GM12878 (cell line): ENCODE measurements around the gene MEF2D. TPM values are rescaled to one million over a fixed set of nuclear protein-coding genes. Genes with fewer than 3 reads are reported as not detected.

Experiments
- ATAC-seq: fragments of 200-7000 bp; cut with Tn5 transposase; 3 replicates; pipeline ENCODE4 v1.9.1; 2020; ENCODE audit warnings: mild to moderate bottlenecking, moderate library complexity
- BruUV-seq: library from RNA; stranded (reverse); fragments of 400-500 nt; replicated peaks from 2 replicates; lab custom pipeline; 2021; lab: Mats Ljungman, UMichigan
- CTCF ChIA-PET: fragments of 300-600 bp; sonication (Branson Sonifier 250); formaldehyde crosslinking; extraction: SDS; loops from one replicate; lab custom pipeline; 2021; ENCODE audit warnings: inconsistent platforms; lab: Yijun Ruan, JAX
- POLR2A ChIA-PET: fragments of 350-600 bp; formaldehyde crosslinking; extraction: SDS; loops from one replicate; lab custom pipeline; 2021; ENCODE audit warnings: inconsistent platforms; lab: Charles Lee
- RAD21 ChIA-PET: fragments of 300-600 bp; sonication (Branson Sonifier 250); formaldehyde crosslinking; loops from one replicate; lab custom pipeline; 2023; ENCODE audit warnings: antibody characterized with exemption; ENCODE audit not compliant: unreplicated experiment; lab: Charles Lee
- SMC1A ChIA-PET: fragments of 300-600 bp; sonication (Branson Sonifier 250); formaldehyde crosslinking; loops from one replicate; lab custom pipeline; 2023; ENCODE audit not compliant: unreplicated experiment, uncharacterized antibody; lab: Charles Lee
- DNase-seq: peaks from one replicate; pipeline ENCODE4 v3.0.0-alpha.2; 2011; ENCODE audit warnings: low read depth, low spot score
- FAIRE-seq: peaks from 3 replicates; lab custom pipeline; 2011; peaks lifted over from hg19 to GRCh38; lab: Jason Lieb, UNC
- H2AFZ ChIP-seq: 2 replicates; pipeline ENCODE4 v1.6.0; 2011; ENCODE audit warnings: low read depth, low read length, control low read depth; ENCODE audit not compliant: control insufficient read depth
- H3K27ac ChIP-seq: 2 replicates; pipeline ENCODE4 v1.5.1; 2011; ENCODE audit warnings: control low read depth; ENCODE audit not compliant: control insufficient read depth, insufficient read depth
- H3K27me3 ChIP-seq, 2 experiments: replicated peaks in 1 of 2; 2 replicates each; pipeline versions ENCODE4 v1.6.0 to v1.6.1; 2011; ENCODE audit warnings: low read length in 1 of 2; ENCODE audit not compliant: control insufficient read depth in 2 of 2, insufficient read depth in 2 of 2
- H3K36me3 ChIP-seq, 2 experiments: 2 replicates each; pipeline ENCODE4 v1.5.1; 2011; ENCODE audit warnings: low read length in 1 of 2; ENCODE audit not compliant: control insufficient read depth in 2 of 2, insufficient read depth in 2 of 2
- H3K4me1 ChIP-seq: 2 replicates; pipeline ENCODE4 v1.6.1; 2011; ENCODE audit warnings: mild to moderate bottlenecking, low read length, moderate library complexity, mixed read lengths; ENCODE audit not compliant: control insufficient read depth, insufficient read depth
- H3K4me2 ChIP-seq: 2 replicates; pipeline ENCODE4 v1.6.0; 2011; ENCODE audit warnings: control low read depth; ENCODE audit not compliant: control insufficient read depth, insufficient read depth
- H3K4me3 ChIP-seq: fragments of 200-600 bp; sonication (generic); 2 replicates; pipeline ENCODE4 v1.5.1; 2016
- H3K79me2 ChIP-seq: 2 replicates; pipeline ENCODE4 v1.6.0; 2011; ENCODE audit warnings: low read length; ENCODE audit not compliant: control insufficient read depth, insufficient read depth
- H3K9ac ChIP-seq: 2 replicates; pipeline ENCODE4 v1.8.0; 2011; ENCODE audit warnings: low read length, control low read depth, mixed read lengths; ENCODE audit not compliant: control insufficient read depth, insufficient read depth
- H3K9me3 ChIP-seq: replicated peaks from 3 replicates; pipeline ENCODE4 v1.5.1; 2011; ENCODE audit warnings: mild to moderate bottlenecking, low read length; ENCODE audit not compliant: control insufficient read depth, insufficient read depth
- H4K20me1 ChIP-seq: 2 replicates; pipeline ENCODE4 v1.6.0; 2011; ENCODE audit not compliant: control insufficient read depth, insufficient read depth
- BHLHE40 ChIP-seq, 2 experiments: fragments of 450-650 bp in 1 of 2; IDR thresholded peaks; 2 replicates each; pipeline ENCODE4 v1.6.1; 2011 to 2017; ENCODE audit warnings: low read depth in 2 of 2, borderline replicate concordance in 1 of 2, improper control_type of control experiment in 1 of 2, low read length in 1 of 2, mild to moderate bottlenecking in 1 of 2
- BMI1 ChIP-seq: fragments of 450-650 bp; IDR thresholded peaks from 2 replicates; pipeline ENCODE4 v1.6.1; 2016; ENCODE audit warnings: mild to moderate bottlenecking, moderate library complexity, borderline replicate concordance
- ESRRA ChIP-seq: IDR thresholded peaks from 2 replicates; pipeline ENCODE4 v1.6.1; 2012; ENCODE audit warnings: mild to moderate bottlenecking, low read length, improper control_type of control experiment
- KLF5 ChIP-seq: fragments of 450-650 bp; IDR thresholded peaks from 2 replicates; pipeline ENCODE4 v1.6.1; 2014; ENCODE audit warnings: mild to moderate bottlenecking; ENCODE audit not compliant: partially characterized antibody
- MEF2B ChIP-seq: fragments of 450-650 bp; IDR thresholded peaks from 2 replicates; pipeline ENCODE4 v1.6.1; 2018; ENCODE audit warnings: mild to moderate bottlenecking, moderate library complexity; ENCODE audit not compliant: partially characterized antibody, poor library complexity, severe bottlenecking
- MYC ChIP-seq: IDR thresholded peaks from 2 replicates; pipeline ENCODE4 v1.6.1; 2011; ENCODE audit warnings: mild to moderate bottlenecking, low read length, moderate library complexity, inconsistent platforms; ENCODE audit not compliant: insufficient read depth, insufficient replicate concordance, insufficient read length, severe bottlenecking
- PML ChIP-seq: IDR thresholded peaks from 2 replicates; pipeline ENCODE4 v1.6.1; 2012; ENCODE audit warnings: low read length, inconsistent platforms
- RB1 ChIP-seq: fragments of 450-650 bp; formaldehyde crosslinking; IDR thresholded peaks from 2 replicates; pipeline ENCODE4 v1.6.1; 2017; ENCODE audit warnings: mild to moderate bottlenecking, borderline replicate concordance
- RUNX3 ChIP-seq: IDR thresholded peaks from 2 replicates; pipeline ENCODE4 v1.6.1; 2012; ENCODE audit warnings: low read length, inconsistent platforms
- SMAD1 ChIP-seq: fragments of 450-650 bp; IDR thresholded peaks from 2 replicates; pipeline ENCODE4 v1.6.1; 2018; ENCODE audit warnings: mild to moderate bottlenecking, low read depth; ENCODE audit not compliant: partially characterized antibody
- SRF ChIP-seq, 2 experiments: IDR thresholded peaks; 2 replicates each; pipeline ENCODE4 v1.6.1; 2011; ENCODE audit warnings: low read depth in 2 of 2, low read length in 2 of 2, mild to moderate bottlenecking in 1 of 2, moderate library complexity in 1 of 2
- TBL1XR1 ChIP-seq: IDR thresholded peaks from 2 replicates; pipeline ENCODE4 v1.6.1; 2012; ENCODE audit warnings: low read depth, low read length, improper control_type of control experiment
- YY1 ChIP-seq: IDR thresholded peaks from 2 replicates; pipeline ENCODE4 v1.6.1; 2011; ENCODE audit warnings: low read depth, mild to moderate bottlenecking, low read length
- ZNF217 ChIP-seq: fragments of 450-650 bp; IDR thresholded peaks from 2 replicates; pipeline ENCODE4 v1.6.1; 2017; ENCODE audit warnings: antibody characterized with exemption, mild to moderate bottlenecking
- ZNF384 ChIP-seq: IDR thresholded peaks from 2 replicates; pipeline ENCODE4 v1.6.1; 2012; ENCODE audit warnings: low read depth, mild to moderate bottlenecking, low read length, improper control_type of control experiment, borderline replicate concordance
- WGBS: methylation state at CpG from one replicate; pipeline ENCODE4 v1.1.6; 2016; ENCODE audit warnings: low lambda C conversion rate; ENCODE audit not compliant: insufficient replicate concordance, insufficient coverage; ENCODE audit errors: missing lambda C conversion rate; 5-methylcytosine and 5-hydroxymethylcytosine counted together
- in situ Hi-C: fragments of 300-500 bp; cut with MboI; formaldehyde crosslinking; loops from 9 replicates; pipeline ENCODE4 v1.14.3; 2018; ENCODE audit warnings: mixed read lengths
- intact Hi-C: fragments of 100-400 bp; cut with micrococcal nuclease; formaldehyde crosslinking; loops from one replicate; pipeline ENCODE4 v1.14.2; 2022; ENCODE audit not compliant: unreplicated experiment
- polyA plus RNA-seq, 11 experiments: library from polyadenylated mRNA; depleted of rRNA in 4 of 11; unstranded in 6 of 11; stranded (reverse) in 5 of 11; fragments of >200 nt; fragmentation: Nextera tagmentation in 4 of 11; fragmentation: Illumina TruSeq in 1 of 11; extraction: Ambion mirVana in 4 of 11; extraction: Trizol in 1 of 11; gene quantifications; 1 replicate in 1 of 11; 2 replicates in 10 of 11; pipeline versions ENCODE4 v1.2.1 to v1.2.3, GENCODE V29; 2011 to 2016; ENCODE audit warnings: inconsistent platforms in 2 of 11, missing spikeins in 2 of 11, low read depth in 1 of 11
- total RNA-seq, 4 experiments: library from RNA; depleted of rRNA in 3 of 4; stranded (reverse); fragments of >200 nt in 3 of 4; fragmentation: Illumina TruSeq in 1 of 4; extraction: Trizol in 1 of 4; gene quantifications; 2 replicates each; pipeline versions ENCODE4 v1.2.1 to v1.2.3, GENCODE V29; 2013 to 2021
- TF ChIP-seq, protein P1 (sequence below): fragments of 450-650 bp; IDR thresholded peaks from 2 replicates; pipeline ENCODE4 v1.6.1; 2017; ENCODE audit warnings: mild to moderate bottlenecking, low read depth, inconsistent platforms; ENCODE audit not compliant: poor library complexity, severe bottlenecking
- TF ChIP-seq, protein P2 (sequence below): fragments of 450-650 bp; IDR thresholded peaks from 2 replicates; pipeline ENCODE4 v1.6.1; 2017; ENCODE audit warnings: mild to moderate bottlenecking
- TF ChIP-seq, protein P3 (sequence below): IDR thresholded peaks from 2 replicates; pipeline ENCODE4 v1.6.1; 2011; ENCODE audit warnings: low read depth, low read length, improper control_type of control experiment, borderline replicate concordance

MEF2D gene
- total and polyA plus RNA-seq, 10 of the 15 experiments (the other 5 are each of a cell fraction or from before 2014, with no cell fraction given), result 0.61 to 53.0 (median 15.2) TPM

DNA sequence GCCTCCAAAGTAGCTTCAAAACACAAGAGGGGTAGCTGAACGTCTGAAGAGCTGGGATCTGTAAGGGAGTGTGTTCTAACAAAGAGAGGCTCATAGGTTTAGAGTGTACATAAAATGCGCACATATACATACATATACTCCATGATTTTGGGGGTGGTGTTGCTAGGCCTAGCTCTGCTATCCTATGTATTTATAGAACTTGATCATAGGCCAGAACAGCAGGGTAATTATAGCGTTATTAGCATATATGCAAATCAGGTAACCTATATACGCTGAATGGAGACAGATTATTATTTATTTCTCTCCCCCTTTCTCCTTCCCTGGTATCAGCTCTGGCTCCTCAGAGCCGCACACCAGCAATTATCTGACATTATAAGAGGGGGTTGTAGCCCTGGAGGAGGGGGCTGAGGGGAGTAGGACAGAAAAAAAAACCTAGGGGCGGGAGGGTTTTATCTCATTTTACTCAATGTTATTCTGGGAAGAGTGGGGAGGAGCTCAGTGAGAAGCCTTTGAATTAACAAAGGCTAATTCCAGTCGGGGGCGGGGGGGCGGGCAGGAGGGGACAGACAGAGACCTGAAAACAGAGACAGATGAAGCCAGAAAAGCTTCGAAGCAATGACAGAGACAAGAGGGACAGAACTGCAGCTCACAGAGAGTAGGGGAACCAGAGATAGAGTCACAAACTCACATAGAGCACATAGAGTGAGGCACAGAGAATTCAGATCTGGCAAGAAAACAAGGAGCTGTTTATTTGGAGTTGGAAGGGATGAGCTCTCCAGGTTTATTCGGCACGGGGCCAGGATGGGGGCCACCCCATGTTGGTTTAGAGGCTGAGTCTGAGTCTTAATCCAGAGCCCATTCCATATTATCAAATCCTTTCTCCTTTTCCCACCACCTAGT is 68.6 kb downstream of the MEF2D start:
- Histone ChIP-seq H3K9me3 (no peaks in the 10 kb centered on the region), H2AFZ (no peak overlapping the region), H3K36me3 (no peaks in the 10 kb centered on the region), H3K79me2 (no peaks in the 10 kb centered on the region), H3K4me2 (no peak overlapping the region), H3K4me1 (no peaks in the 10 kb centered on the region; the same call in none of the 2 replicates), H3K27me3 (peaks cover 24 to 41% of the 10 kb centered on the region in 2 experiments), H4K20me1 (no peaks in the 10 kb centered on the region; the same call in 1 of the 2 replicates), H3K9ac (no peak overlapping the region), H3K27ac (no peak overlapping the region), H3K4me3 (no peak overlapping the region)
- ATAC-seq (no peak), DNase-seq (no peak), FAIRE-seq (peak; percentile 59)
- SMC1A ChIA-PET, result interaction anchor here (1.8 to 2.5 kb wide), 2 partner anchors 13 to 46 kb away, joined by 11 to 13 read pairs; no protein-coding TSS in a partner anchor
- no TSS peak for BruUV-seq
- CTCF ChIA-PET, result interaction anchor here (0.7 to 1.6 kb wide), 8 partner anchors 10 to 140 kb away, joined by 3 to 12 read pairs (median 4); no protein-coding TSS in a partner anchor
- intact Hi-C loops, result no loop called here
- RAD21 ChIA-PET, result interaction anchor here (1.0 to 1.9 kb wide), 2 partner anchors 10 to 47 kb away, joined by 4 to 9 read pairs; no protein-coding TSS in a partner anchor
- POLR2A ChIA-PET, result interaction anchor here (0.5 kb wide), 1 partner anchor 53 kb away, joined by 3 read pairs; no protein-coding TSS in a partner anchor
- in situ Hi-C loops, result no loop called here
- WGBS, result 12% methylated on average over 9 of the region's 12 CpGs
- TF ChIP-seq YY1 (no peak), ESRRA (no peak), MYC (no peak), SRF (IDR thresholded peaks at IDR 0.05; ENCODE audit: low read depth in 2 of 2, low read length in 2 of 2) (no peak), RB1 (no peak), TBL1XR1 (no peak), KLF5 (no peak), ZNF217 (no peak), MEF2B (no peak), BHLHE40 (IDR thresholded peaks at IDR 0.05; ENCODE audit: borderline replicate concordance in 1 of 2, low read depth in 2 of 2, low read length in 1 of 2) (no peak), RUNX3 (no peak), ZNF384 (no peak), BMI1 (no peak), SMAD1 (no peak), PML (no peak)
- TF ChIP-seq, protein P1, sequence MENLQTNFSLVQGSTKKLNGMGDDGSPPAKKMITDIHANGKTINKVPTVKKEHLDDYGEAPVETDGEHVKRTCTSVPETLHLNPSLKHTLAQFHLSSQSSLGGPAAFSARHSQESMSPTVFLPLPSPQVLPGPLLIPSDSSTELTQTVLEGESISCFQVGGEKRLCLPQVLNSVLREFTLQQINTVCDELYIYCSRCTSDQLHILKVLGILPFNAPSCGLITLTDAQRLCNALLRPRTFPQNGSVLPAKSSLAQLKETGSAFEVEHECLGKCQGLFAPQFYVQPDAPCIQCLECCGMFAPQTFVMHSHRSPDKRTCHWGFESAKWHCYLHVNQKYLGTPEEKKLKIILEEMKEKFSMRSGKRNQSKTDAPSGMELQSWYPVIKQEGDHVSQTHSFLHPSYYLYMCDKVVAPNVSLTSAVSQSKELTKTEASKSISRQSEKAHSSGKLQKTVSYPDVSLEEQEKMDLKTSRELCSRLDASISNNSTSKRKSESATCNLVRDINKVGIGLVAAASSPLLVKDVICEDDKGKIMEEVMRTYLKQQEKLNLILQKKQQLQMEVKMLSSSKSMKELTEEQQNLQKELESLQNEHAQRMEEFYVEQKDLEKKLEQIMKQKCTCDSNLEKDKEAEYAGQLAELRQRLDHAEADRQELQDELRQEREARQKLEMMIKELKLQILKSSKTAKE, result no peak
- TF ChIP-seq, protein P2, sequence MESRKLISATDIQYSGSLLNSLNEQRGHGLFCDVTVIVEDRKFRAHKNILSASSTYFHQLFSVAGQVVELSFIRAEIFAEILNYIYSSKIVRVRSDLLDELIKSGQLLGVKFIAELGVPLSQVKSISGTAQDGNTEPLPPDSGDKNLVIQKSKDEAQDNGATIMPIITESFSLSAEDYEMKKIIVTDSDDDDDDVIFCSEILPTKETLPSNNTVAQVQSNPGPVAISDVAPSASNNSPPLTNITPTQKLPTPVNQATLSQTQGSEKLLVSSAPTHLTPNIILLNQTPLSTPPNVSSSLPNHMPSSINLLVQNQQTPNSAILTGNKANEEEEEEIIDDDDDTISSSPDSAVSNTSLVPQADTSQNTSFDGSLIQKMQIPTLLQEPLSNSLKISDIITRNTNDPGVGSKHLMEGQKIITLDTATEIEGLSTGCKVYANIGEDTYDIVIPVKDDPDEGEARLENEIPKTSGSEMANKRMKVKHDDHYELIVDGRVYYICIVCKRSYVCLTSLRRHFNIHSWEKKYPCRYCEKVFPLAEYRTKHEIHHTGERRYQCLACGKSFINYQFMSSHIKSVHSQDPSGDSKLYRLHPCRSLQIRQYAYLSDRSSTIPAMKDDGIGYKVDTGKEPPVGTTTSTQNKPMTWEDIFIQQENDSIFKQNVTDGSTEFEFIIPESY, result no peak
- TF ChIP-seq, protein P3, sequence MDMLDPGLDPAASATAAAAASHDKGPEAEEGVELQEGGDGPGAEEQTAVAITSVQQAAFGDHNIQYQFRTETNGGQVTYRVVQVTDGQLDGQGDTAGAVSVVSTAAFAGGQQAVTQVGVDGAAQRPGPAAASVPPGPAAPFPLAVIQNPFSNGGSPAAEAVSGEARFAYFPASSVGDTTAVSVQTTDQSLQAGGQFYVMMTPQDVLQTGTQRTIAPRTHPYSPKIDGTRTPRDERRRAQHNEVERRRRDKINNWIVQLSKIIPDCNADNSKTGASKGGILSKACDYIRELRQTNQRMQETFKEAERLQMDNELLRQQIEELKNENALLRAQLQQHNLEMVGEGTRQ, result no peak
